Sigmoid colon (tissue), 3 donors: ENCODE measurements around the gene MTX2.

ENCODE experiments used
- POLR2A ChIP-seq, 2 donors: fragments of 450-650 bp; IDR thresholded peaks; one replicate each; pipeline ENCODE4 v1.6.1; 2016; ENCODE audit warnings: antibody characterized with exemption in 2 of 2, mild to moderate bottlenecking in 2 of 2, moderate library complexity in 2 of 2
- TF ChIP-seq, protein P1 (sequence below), 4 experiments: fragments of 450-650 bp in 3 of 4; fragments of 200-600 bp in 1 of 4; IDR thresholded peaks; one replicate each; pipeline ENCODE4 v1.5.1; 2016 to 2019; ENCODE audit warnings: antibody characterized with exemption in 4 of 4, mild to moderate bottlenecking in 3 of 4, moderate library complexity in 2 of 4

DNA sequence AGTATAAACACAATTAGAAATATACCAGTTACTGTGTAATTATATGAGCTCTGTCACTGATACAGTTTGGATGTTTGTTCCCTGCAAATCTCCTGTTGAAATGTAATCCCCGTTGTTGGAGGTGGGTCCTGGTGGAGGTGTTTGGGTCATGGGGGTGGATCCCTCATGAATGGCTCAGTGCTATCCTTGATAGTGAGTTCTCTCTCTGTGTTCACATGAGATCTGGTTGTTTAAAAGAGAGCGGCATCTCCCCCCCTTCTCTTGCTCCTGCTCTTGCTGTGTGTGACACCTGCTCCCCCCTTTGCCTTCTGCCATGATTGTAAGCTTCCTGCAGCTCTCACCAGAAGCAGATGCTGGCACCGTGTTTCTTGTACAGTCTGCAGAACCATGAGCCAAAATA lies 24.1 kb downstream of the MTX2 start:
- TF ChIP-seq, protein P1, sequence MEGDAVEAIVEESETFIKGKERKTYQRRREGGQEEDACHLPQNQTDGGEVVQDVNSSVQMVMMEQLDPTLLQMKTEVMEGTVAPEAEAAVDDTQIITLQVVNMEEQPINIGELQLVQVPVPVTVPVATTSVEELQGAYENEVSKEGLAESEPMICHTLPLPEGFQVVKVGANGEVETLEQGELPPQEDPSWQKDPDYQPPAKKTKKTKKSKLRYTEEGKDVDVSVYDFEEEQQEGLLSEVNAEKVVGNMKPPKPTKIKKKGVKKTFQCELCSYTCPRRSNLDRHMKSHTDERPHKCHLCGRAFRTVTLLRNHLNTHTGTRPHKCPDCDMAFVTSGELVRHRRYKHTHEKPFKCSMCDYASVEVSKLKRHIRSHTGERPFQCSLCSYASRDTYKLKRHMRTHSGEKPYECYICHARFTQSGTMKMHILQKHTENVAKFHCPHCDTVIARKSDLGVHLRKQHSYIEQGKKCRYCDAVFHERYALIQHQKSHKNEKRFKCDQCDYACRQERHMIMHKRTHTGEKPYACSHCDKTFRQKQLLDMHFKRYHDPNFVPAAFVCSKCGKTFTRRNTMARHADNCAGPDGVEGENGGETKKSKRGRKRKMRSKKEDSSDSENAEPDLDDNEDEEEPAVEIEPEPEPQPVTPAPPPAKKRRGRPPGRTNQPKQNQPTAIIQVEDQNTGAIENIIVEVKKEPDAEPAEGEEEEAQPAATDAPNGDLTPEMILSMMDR (IDR thresholded peaks at IDR 0.05) = no peak
- no peak for TF ChIP-seq POLR2A (IDR thresholded peaks at IDR 0.05)
